Thoracic aorta (tissue), 2 donors: Measurements from ENCODE around the gene P2RY14. TPM values are rescaled to one million over a fixed set of nuclear protein-coding genes. Genes with fewer than 3 reads are reported as not detected.

Source experiments
- ATAC-seq: fragments of 150-250 bp; one replicate; pipeline ENCODE4 v1.8.0; 2017; ENCODE audit warnings: low read depth; ENCODE audit not compliant: insufficient number of reproducible peaks, low FRiP score
- DNase-seq: peaks from one replicate; pipeline ENCODE4 v3.0.0-alpha.2; 2020; ENCODE audit warnings: low spot score
- H3K27ac ChIP-seq, 2 donors: fragments of 200-600 bp; sonication (generic); 1 replicate in 1 of 2; 2 replicates in 1 of 2; pipeline ENCODE4 v1.5.1; 2016; ENCODE audit warnings: mild to moderate bottlenecking in 2 of 2, moderate library complexity in 2 of 2
- H3K27me3 ChIP-seq: fragments of 200-600 bp; sonication (generic); replicated peaks from 2 replicates; pipeline ENCODE4 v1.6.0; 2016; ENCODE audit warnings: mild to moderate bottlenecking; ENCODE audit not compliant: insufficient read depth
- H3K36me3 ChIP-seq: fragments of 200-600 bp; sonication (generic); one replicate; pipeline ENCODE4 v1.5.1; 2016
- H3K4me1 ChIP-seq, 2 donors: fragments of 200-600 bp; sonication (generic); 1 replicate in 1 of 2; 2 replicates in 1 of 2; pipeline versions ENCODE4 v1.5.1 to v1.6.0; 2016; ENCODE audit warnings: low read depth in 2 of 2, mild to moderate bottlenecking in 1 of 2; ENCODE audit not compliant: control insufficient read depth in 1 of 2
- H3K4me3 ChIP-seq: fragments of 200-600 bp; sonication (generic); 2 replicates; pipeline ENCODE4 v1.5.1; 2016; ENCODE audit warnings: mild to moderate bottlenecking
- H3K9me3 ChIP-seq: fragments of 200-600 bp; sonication (generic); 2 replicates; pipeline ENCODE4 v1.5.1; 2016
- CTCF ChIP-seq: fragments of 200-600 bp; sonication (generic); IDR thresholded peaks from one replicate; pipeline ENCODE4 v1.5.1; 2019; ENCODE audit warnings: antibody characterized with exemption
- total RNA-seq, 2 donors: library from RNA; depleted of rRNA; stranded (reverse); fragments of >200 nt; gene quantifications; one replicate each; pipeline versions ENCODE4 v1.1.0 to v1.2.3, GENCODE V29; 2016

The P2RY14 gene
- total RNA-seq, 2 donors from 2014 or later = 2.5 to 4.3 TPM

- Histone ChIP-seq H3K27me3 (no peaks in the 10 kb centered on the region), H3K27ac (no peak overlapping the region), H3K4me3 (no peak overlapping the region), H3K9me3 (no peaks in the 10 kb centered on the region), H3K4me1 (no peaks in the 10 kb centered on the region), H3K36me3 (no peaks in the 10 kb centered on the region)
- ATAC-seq (no peak), DNase-seq (no peak)
- no peak for TF ChIP-seq CTCF
These were observed 81.1 kb downstream of the P2RY14 start for GRCh38 chr3:151197228-151197627.

- Histone ChIP-seq H3K4me1 (no peaks in the 10 kb centered on the region), H3K36me3 (no peaks in the 10 kb centered on the region), H3K9me3 (no peaks in the 10 kb centered on the region), H3K27ac (no peak overlapping the region), H3K4me3 (no peak overlapping the region), H3K27me3 (no peaks in the 10 kb centered on the region)
- ATAC-seq = no peak
- no peak for TF ChIP-seq CTCF
- no peak for DNase-seq
These were observed 81.9 kb downstream of the P2RY14 start for GRCh38 chr3:151196434-151196833.

GRCh38 chr3:151195826-151196225 lies 82.5 kb downstream of the P2RY14 start:
- H3K9me3 ChIP-seq = no peaks in the 10 kb centered on the region
- no peak for TF ChIP-seq CTCF
- H3K27ac ChIP-seq = no peak overlapping the region
- H3K36me3 ChIP-seq = no peaks in the 10 kb centered on the region
- no peak overlapping the region for H3K4me3 ChIP-seq
- H3K4me1 ChIP-seq = no peaks in the 10 kb centered on the region
- no peak for DNase-seq
- no peak for ATAC-seq
- no peaks in the 10 kb centered on the region for H3K27me3 ChIP-seq

- Histone ChIP-seq H3K27me3 (no peaks in the 10 kb centered on the region), H3K9me3 (no peaks in the 10 kb centered on the region), H3K4me3 (no peak overlapping the region), H3K4me1 (no peaks in the 10 kb centered on the region), H3K36me3 (no peaks in the 10 kb centered on the region), H3K27ac (no peak overlapping the region)
- ATAC-seq = no peak
- TF ChIP-seq CTCF = no peak
- no peak for DNase-seq
These were observed 85.8 kb downstream of the P2RY14 start for GRCh38 chr3:151192545-151192944.

GRCh38 chr3:151191095-151191494 lies 87.2 kb downstream of the P2RY14 start:
- Histone ChIP-seq H3K4me3 (no peak overlapping the region), H3K36me3 (no peaks in the 10 kb centered on the region), H3K9me3 (no peaks in the 10 kb centered on the region), H3K27me3 (no peaks in the 10 kb centered on the region), H3K4me1 (no peaks in the 10 kb centered on the region), H3K27ac (no peak overlapping the region)
- DNase-seq (no peak), ATAC-seq (no peak)
- TF ChIP-seq CTCF = no peak
